EL (cell line): ENCODE data around the gene GRID2.

Source experiments
- DNase-seq: peaks from one replicate; pipeline ENCODE4 v3.0.0-alpha.2; 2016

Gene GRID2

GRCh38 chr4:92535599-92535998 is 231.8 kb downstream of the GRID2 start:
- no peak for DNase-seq

GRCh38 chr4:92551616-92552015 is 247.8 kb downstream of the GRID2 start:
- no peak for DNase-seq

GRCh38 chr4:92566269-92566668 is 262.5 kb downstream of the GRID2 start:
- no peak for DNase-seq

DNA sequence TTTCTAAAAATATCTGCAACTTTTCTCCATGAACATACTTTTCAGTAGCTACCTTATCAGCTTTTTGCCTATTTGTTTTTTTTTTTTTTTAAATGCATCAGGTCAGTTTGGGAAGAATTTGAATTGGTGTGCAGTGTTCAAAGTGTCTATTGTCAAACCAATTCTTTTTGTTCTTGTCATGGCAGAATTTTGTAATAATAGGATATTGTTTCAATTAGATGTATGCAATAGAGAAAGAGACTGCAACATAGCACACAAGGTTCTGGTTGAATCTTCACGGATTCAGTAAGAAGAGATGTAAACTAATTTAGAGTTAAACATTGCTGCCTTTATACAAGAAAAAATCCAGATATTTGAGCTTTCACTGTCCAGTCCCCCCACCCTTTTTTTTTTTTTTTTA is 277.1 kb downstream of the GRID2 start:
- DNase-seq, result no peak

GRCh38 chr4:92599044-92599443 is 295.3 kb downstream of the GRID2 start:
- no peak for DNase-seq

DNA sequence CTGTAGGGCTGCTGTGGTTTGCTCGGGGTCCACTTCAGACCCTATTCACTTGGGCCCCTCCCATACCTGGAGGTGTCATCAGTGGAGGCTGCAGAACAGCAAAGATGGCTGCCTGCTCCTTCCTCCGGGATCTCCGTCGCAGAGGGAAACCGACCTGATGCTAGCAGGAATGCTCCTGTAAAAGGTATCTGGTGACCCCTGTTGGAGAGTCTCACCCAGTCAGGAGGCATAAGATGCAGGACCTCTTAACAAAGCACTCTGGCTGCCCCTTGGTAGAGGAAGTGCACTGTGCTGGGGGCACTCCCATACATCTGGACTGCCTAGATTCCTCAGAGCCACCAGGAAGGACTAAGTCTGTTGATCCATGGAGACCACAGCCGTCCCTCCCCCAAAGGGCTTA is 296.9 kb downstream of the GRID2 start:
- DNase-seq, result no peak

GRCh38 chr4:92606227-92606626 is 302.5 kb downstream of the GRID2 start:
- no peak for DNase-seq

DNA sequence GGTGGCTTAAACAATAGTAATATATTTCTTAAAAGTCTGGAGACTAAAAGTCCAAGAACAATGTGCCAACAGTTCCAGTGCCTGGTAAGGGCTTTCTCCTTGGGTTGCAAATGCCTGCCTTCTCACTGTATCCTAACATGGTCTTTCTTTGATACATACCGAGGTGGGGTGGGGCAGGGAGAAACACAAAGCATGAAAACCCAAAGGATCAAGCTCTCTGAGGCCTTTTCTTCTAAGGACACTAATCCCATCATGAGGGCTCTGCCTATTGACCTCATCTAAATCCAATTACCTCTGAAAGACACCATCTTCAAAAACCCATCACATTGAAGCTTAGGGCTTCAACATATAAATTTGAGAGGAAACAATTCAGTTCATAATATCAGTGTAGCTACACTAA is 311.3 kb downstream of the GRID2 start:
- no peak for DNase-seq

- no peak for DNase-seq
These were observed 315.2 kb downstream of the GRID2 start for GRCh38 chr4:92618968-92619367.

DNA sequence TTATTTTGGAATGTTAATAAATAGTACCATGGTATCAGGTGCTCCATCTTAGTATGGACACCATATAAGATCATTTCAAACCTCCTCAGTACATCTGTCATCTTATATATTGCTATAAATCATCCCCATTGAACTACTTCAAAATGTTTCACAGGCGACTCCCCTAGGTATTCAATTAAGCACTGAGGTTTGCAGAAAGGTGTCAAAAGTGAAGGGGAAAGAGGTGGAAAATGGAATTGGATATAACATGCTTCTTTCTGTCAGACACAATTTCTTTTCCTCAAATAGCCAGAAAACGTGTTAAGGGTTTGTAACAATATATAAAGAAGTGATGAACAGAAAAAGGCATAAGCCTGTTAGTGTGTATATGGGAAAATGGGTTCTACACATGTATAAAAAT is 325.5 kb downstream of the GRID2 start:
- no peak for DNase-seq

DNA sequence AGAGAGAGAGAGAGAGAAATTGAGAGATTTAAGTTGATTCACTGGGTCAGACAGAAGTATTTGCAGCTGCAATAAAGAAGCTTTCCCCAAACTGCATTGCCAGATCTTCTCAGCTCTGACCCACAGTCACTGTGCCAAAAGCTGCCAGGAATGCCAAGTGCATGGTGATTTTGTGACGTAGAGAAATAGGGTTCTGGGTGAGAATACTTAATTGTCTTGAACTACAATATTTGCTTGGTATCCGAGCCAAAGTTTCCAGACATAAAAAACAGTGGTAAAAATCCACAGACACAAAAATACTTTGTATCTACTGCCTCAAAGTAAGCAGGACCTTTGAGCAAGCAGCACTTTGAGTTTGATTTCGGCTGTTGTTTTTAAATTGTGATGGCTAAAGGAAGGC is 331.1 kb downstream of the GRID2 start:
- no peak for DNase-seq

DNA sequence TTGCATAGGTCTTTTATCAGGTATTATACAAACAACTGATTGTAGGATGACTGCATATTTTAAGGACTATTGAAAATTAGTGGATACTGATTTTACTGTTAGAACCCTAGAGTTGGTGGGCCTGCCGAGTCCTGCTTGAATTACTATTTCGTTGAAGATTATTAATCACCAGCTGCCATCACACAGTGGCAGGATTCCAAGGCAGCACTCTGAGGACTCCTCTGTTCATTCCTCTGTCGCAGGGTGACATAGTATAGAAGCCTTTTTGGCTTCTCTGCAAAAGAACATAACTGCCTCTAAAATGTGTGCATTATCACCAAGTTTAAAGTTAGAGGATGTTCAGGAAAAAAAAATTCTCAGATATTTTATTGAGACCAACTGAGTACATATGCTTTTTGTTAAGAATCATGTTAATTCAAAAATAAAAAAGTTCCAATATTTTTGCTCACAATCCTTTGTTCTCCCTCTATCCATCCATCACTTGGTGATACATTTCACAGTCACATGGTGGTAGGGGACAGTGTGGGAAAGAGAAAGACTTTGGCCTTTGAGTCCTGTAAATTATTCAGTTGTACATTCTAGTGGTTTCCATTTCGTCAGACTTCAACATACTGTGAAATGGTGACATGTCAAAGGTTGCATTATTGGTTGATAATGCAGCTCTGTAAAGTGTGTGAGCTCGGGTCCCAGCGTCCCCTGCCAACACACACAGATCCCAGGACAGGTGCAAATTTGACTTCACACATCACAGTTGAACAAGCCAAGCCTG is 332.5 kb downstream of the GRID2 start:
- no peak for DNase-seq

DNA sequence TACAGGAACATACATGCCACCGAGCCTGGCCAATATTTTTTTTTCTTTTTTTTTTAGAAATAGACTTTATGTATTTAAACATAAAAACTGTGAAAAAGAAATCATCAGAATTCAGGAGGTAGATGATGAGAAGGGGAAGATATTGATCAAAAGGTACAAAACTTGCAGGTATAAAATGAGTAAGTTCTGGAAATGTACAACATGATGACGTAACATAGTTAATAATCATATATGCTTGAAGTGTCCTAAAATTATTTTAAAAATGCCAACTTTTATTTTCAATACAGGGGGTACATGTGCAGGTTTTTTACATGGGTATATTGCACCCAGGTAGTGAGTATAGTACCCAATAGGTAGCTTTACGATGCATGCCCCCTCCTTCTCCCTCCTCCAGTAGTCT is 337.6 kb downstream of the GRID2 start:
- no peak for DNase-seq

DNA sequence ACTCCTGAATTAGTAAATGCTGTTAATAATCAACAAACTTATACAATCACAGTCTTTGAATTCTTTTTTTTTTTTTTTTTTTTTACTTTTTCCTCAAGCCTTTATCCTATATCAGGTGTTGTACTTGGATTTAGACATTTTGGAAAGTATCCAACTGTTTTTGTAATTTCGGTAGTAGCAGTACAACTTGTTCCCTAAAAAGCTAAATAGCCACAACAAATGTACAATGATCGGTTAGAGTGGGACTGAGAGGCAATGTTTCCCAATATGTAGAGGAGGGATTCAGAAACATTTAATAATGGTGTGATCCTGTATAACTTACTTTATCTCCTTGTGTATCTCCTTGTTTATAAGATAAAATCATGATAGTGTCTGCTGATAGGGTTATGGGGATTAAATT is 343.1 kb downstream of the GRID2 start:
- DNase-seq, result no peak

DNA sequence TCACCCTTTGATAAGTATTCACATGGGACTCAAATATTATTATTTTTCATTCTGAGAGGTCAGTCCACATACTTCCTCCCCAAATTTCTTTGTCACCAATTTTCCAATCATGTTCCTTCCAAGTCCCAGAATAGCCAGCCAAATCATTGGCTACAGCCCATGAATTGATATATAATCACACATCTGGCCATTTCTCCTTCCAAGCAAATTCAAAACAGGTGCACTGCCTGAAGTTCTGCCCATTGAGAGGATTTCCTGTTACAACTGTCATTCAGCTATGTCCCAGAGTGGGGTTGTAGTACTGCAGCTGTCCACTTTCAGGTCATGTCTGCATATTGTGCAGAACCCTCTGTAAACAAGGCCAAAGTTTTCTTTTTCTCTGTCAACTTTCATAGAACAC is 347.8 kb downstream of the GRID2 start:
- DNase-seq, result no peak

GRCh38 chr4:92654084-92654483 is 350.3 kb downstream of the GRID2 start:
- no peak for DNase-seq

- DNase-seq, result no peak
These were observed 353.9 kb downstream of the GRID2 start for GRCh38 chr4:92657695-92658094.

GRCh38 chr4:92658318-92658717 is 354.6 kb downstream of the GRID2 start:
- DNase-seq, result no peak

- DNase-seq, result no peak
These were observed 374.0 kb downstream of the GRID2 start for GRCh38 chr4:92677805-92678204.

DNA sequence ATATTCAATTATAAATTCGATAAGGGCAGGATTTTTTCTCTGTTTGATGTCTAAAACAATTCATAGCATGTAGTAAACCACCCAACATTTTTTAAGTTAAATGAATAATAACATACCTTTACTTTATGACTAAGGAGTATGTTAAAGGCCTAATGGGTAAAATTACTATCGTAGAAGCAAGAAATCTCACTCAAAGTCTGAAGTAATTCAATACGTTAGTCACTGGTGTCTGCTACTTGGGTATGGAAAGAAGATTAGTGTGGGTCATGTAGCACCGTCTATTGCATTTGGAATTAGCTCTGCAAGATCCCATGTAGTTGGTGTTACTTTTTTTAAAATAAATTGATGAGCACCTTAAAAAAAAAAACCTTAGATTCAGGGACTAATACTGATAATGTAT is 374.5 kb downstream of the GRID2 start:
- no peak for DNase-seq

DNA sequence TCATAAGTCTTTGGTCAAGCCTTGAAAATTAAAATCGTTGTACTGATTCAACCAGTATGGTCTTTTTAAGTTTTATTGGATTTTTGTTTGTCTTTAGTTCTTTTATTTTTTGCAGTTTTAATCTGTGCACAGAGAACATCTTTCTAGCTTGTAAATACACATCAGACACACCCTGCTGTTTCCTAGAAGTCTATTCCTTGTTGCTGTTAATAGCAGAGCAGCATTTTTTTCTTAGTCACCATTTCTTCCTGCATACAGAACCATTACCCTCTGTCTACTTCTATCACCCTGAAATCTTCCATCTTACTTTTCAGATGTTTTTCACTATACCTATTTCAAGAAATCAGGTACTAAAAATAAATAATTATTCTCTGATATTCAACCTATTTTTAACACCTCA is 375.4 kb downstream of the GRID2 start:
- no peak for DNase-seq

DNA sequence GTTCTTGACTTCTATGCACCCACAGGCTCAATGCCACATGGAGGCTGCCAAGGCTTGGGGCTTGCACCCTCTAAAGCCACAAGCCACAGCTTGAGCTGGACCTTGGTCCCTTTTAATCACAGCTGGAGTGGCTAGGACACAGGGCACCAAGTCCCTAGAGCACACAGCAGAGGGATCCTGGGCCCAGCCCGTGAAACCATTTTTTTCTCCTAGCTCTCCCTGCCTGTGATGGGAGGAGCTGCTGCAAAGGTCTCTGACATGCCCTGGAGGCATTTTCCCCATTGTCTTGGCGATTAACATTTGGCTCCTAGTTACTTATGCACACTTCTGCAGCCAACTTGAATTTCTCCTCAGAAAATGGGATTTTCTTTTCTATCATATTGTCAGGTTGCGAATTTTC is 410.9 kb downstream of the GRID2 start:
- no peak for DNase-seq

GRCh38 chr4:92733231-92733630 is 429.5 kb downstream of the GRID2 start:
- DNase-seq, result no peak

DNA sequence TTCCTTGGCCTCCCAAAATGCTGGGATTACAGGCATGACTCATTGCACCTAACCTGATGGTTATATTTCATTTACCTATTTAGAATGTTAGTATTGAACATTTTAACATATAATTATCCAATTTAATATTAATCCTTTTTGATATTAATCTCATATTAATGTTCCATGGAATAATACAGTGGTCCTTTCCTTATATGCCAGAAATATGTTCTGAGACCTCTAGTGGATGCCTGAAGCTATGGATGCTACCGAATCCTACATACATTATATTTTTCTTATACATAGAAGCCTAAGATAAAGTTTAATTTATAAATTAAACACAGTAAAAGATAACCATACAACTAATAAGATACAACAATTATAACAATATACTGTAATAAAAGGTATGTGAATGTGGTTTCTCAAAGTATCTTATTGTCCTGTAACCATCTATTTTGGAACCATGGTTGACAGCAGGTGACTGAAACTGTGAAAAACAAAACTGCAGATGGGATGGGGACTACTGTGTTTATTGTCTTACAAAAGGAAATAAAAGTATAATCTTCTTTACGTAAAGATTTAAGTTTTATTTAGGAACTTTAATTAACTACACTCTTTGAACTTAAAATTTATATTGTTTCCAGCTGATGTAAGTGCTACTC is 431.4 kb downstream of the GRID2 start:
- no peak for DNase-seq

DNA sequence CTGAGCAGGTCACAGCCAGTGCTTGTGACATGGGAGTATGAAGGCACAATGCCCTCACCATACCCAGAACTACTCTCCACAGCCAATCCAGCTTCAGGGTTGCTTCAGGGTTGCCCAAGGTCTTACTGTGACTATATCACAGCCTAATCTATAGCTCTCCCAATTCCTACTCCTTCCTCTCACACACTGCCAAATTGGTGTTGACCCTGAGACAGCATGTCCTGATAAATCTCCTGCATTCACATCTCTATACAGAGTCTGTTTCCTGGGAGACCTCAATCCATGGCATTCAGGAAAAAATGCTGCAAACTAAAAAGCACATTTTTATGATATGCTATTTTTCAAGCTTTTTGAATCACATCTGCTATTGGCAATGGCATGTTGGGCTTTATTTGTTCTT is 456.7 kb downstream of the GRID2 start:
- DNase-seq, result no peak
